Sciatic nerve (tissue), 2 donors: Measurements from ENCODE around the gene ANKRD24. TPM values are rescaled to one million over a fixed set of nuclear protein-coding genes. Genes with fewer than 3 reads are reported as not detected.
"Not testable (repeated sequence)": the region's sequence is repeated elsewhere in the genome, so short reads cannot be mapped to it uniquely, and the experiment has no call there.

Experiments used
- ATAC-seq: fragments of 200-7000 bp; cut with Tn5 transposase; one replicate; pipeline ENCODE4 v1.9.1; 2020; ENCODE audit warnings: mild to moderate bottlenecking, moderate library complexity
- DNase-seq: peaks from one replicate; pipeline ENCODE4 v3.0.0-alpha.2; 2020; ENCODE audit warnings: low spot score
- intact Hi-C: fragments of 100-400 bp; cut with DNase I; formaldehyde crosslinking; loops from one replicate; pipeline ENCODE4 v1.14.2; 2022
- total RNA-seq: library from RNA; stranded (reverse); fragmentation: NEBNext Ultra II Directional; extraction: Animal tissue kit (Norgen Biotek cat#: 25700); gene quantifications from one replicate; pipeline ENCODE4 v1.2.1, GENCODE V29; 2021
- donor health status: DM: no; HTN: no; CAD: no.
- donor health status: DM: no; HTN: no; CAD: no.

Gene ANKRD24
- total RNA-seq, 1 donor from 2014 or later = 1.3 TPM

DNA sequence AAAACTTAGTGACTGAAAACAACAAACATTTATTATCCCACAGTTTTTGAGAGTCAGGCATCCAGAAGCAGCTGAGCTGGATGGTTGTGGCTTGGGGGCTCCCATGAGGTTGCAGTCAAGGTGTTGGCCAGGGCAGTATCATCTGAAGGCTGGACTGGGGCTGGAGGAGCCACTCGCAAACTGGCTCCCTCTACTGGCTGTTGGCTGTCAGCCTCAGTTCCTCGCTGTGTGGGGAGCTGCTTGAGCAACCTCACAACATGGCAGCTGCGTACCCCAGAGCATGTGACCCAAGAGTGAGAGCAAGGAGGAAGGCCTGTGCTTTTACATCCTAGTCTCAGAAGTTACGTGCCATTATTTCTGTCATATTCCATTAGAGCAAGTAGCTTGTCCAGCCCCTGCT is 74.1 kb downstream of the ANKRD24 start:
- no peak for ATAC-seq
- DNase-seq = no peak
- intact Hi-C loops = no loop called here

- intact Hi-C loops = no loop called here
- ATAC-seq (no peak), DNase-seq (no peak)
These were observed 74.5 kb downstream of the ANKRD24 start for GRCh38 chr19:4257025-4257424.

- intact Hi-C loops = no loop called here
These were observed 75.7 kb downstream of the ANKRD24 start for GRCh38 chr19:4258181-4258580.

DNA sequence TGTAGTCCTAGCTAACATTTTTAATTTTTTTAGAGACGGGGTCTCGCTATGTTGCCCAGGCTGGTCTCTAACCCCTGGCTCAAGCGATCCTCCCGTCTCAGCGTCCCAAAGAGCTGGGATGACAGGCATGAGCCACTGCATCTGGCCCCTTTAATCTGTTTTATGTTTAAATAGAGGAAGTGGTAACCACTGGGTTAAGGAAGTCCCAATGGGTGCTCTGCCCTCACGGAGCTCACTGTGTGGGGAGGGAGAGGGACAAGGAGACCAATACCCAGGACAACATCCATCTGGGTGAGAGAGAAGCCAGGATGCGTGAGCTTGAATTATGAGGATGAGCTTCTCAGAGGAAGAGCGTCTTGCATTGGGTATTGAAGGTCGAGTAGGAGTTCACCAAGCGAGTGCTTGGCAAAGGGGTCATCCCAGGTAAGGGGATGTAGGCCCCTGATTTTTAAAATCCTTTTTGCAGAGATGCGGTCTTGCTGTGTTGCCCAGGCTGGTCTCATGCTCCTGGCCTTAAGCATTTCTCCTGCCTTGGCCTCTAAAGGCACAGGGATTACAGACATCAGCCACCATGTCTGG is 78.2 kb downstream of the ANKRD24 start:
- intact Hi-C loops = loop anchor here (10.0 kb wide), 1 partner anchor 104 kb away; no protein-coding TSS in a partner anchor
- ATAC-seq (no peak), DNase-seq (no peak)

More at GRCh38 chr19:4258181-4258580, 75.7 kb downstream of the ANKRD24 start:
- peak; percentile 13 for ATAC-seq
- no peak for DNase-seq

DNA sequence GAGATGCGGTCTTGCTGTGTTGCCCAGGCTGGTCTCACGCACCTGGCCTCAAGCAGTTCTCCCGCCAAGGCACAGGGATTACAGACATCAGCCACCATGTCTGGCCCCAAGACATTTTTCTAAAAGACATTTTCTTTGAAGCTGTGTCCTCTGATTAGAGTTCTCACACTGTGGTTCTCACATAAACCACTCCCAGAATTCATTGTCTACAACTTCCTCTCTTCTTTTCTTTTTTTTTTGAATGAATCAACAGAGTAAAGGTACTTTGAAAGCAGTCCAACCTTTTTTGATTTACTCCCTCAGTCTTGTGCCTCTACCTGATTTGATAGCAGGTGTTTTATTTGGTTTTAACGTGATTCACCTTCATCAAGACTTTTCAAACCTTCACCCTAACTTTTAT is 82.3 kb downstream of the ANKRD24 start:
- no peak for ATAC-seq
- DNase-seq = no peak
- intact Hi-C loops = loop anchor here (10.0 kb wide), 1 partner anchor 100 kb away; no protein-coding TSS in a partner anchor

DNA sequence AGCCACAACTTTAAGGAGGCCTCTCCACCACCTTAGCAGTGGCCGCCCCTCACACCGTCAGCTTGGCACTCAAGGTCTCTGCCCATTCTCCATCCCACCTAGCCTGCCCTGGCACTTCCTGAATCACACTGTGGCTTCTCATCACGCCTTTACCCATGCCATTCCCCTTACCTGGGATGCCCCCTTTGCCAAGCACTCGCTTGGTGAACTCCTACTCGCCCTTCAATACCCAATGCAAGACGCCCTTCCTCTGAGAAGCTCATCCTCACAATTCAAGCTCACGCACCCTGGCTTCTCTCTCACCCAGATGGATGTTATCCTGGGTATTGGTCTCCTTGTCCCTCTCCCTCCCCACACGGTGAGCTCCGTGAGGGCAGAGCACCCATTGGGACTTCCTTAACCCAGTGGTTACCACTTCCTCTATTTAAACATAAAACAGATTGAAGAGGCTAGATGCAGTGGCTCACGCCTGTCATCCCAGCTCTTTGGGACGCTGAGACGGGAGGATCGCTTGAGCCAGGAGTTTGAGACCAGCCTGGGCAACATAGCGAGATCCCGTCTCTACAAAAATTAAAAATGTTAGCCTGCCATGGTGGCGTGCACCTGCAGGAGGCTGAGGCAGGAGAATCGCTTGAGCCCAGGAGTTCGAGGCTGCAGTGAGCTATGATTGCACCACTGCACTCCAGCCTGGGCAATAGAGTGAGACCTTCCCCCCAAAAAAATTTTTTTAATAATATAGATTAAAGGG is 83.9 kb downstream of the ANKRD24 start:
- ATAC-seq (no peak), DNase-seq (no peak)
- intact Hi-C loops = loop anchor here (10.0 kb wide), 1 partner anchor 98 kb away; no protein-coding TSS in a partner anchor

DNA sequence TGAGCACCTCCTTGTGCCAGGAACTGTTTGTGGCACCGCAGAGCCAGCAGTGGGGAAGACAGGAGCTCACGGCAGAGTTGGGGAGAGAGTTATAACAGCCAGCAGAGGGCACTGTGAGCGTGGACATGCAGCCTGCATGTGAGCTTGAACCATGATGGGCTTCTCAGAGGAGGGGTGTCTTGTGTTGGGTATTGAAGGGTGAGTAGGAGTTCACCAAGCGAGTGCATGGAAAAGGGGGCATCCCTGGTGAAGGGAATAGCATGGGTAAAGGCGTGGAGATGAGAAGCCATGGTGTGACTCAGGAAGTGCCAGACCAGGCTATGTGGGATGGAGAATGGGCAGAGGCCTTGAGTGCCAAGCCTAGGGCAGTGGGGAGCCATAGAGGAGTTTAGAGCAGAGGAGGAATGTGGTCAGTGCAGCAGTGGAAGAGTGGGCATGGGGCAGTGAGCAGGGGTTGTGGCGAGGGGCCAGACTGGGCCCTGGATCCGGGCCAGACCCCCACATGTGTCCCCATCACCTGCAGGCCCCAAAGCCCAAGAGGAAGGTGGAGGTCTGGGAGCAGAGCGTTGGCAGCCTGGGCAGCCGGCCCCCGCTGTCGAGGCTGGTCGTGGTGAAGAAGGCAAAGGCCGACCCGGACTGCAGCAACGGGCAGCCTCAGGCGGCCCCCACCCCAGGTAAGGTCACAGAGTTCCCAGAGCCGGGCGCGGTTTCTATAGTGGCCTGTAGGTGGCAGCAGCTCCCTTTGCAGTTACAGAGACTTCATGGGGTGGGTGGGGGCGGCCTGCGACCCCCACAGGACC is 84.8 kb downstream of the ANKRD24 start:
- intact Hi-C loops = loop anchor here (10.0 kb wide), 1 partner anchor 98 kb away; no protein-coding TSS in a partner anchor
- DNase-seq (peak; percentile 77), ATAC-seq (peak; percentile 73)

DNA sequence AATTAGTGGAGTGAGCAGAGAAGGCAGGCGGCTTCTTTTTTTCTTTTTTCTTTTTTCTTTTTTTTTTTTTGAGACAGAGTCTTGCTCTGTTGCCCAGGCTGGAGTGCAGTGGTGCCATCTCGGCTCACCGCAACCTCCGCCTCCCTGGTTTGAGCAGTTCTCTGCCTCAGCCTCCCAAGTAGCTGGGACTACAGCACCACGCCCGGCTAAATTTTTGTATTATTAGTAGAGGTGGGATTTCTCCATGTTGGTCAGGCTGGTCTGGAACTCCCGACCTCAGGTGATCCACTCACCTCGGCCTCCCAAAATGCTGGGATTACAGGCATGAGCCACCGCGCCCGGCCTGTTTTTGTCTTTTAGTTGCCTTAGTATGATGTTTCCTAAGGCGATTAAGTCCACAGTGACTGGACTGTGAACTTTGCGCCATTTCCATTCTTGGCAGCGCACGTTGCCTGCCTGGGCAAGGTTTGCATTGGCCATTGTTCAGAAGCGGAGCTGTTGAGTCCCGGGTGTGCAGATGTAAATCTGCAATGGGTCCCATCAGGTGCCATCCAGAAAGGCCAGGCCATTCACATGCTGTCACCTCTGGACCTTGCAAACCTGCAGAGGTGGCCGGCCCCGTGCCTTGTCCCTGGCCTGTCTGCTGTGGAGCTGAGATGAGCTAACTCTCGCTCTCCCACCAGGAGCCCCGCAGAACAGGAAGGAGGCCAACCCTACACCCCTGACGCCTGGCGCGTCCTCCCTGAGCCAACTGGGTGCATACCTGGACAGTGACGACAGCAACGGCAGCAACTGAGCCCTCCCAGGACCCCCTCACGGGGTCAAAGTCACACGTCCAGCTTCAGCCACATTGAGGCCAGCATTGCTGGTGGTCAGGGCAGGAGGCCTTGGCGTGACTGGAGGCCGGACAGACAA is 85.7 kb downstream of the ANKRD24 start:
- intact Hi-C loops = loop anchor here (10.0 kb wide), 1 partner anchor 97 kb away; no protein-coding TSS in a partner anchor
- peak; percentile 8 for ATAC-seq
- DNase-seq = no peak

- DNase-seq (no peak), ATAC-seq (peak; percentile 15)
- intact Hi-C loops = loop anchor here (10.0 kb wide), 1 partner anchor 96 kb away; no protein-coding TSS in a partner anchor
These were observed 86.4 kb downstream of the ANKRD24 start for GRCh38 chr19:4268816-4269430.

- intact Hi-C loops = no loop called here
These were observed 90.4 kb downstream of the ANKRD24 start for GRCh38 chr19:4272894-4273293.

GRCh38 chr19:4274321-4274686 is 91.8 kb downstream of the ANKRD24 start:
- DNase-seq, ATAC-seq, intact Hi-C loops: not testable (repeated sequence)

More at GRCh38 chr19:4272894-4273293, 90.4 kb downstream of the ANKRD24 start:
- no peak for ATAC-seq
- DNase-seq = no peak

Other genes with a start within 250 kb of the ANKRD24 start
- gene NMRK2, start 249.6 kb upstream of the ANKRD24 start, total RNA-seq = not detected
- 69.0 TPM for gene DAPK3, start 211.6 kb upstream of the ANKRD24 start, total RNA-seq
- gene EEF2, start 197.2 kb upstream of the ANKRD24 start, total RNA-seq = 1,381 TPM
- 33.4 TPM for gene PIAS4, start 175.0 kb upstream of the ANKRD24 start, total RNA-seq
- 54.2 TPM for gene ZBTB7A, start 115.8 kb upstream of the ANKRD24 start, total RNA-seq
- 108 TPM for gene MAP2K2, start 58.6 kb upstream of the ANKRD24 start, total RNA-seq
- gene CREB3L3, start 29.1 kb upstream of the ANKRD24 start, total RNA-seq = not detected
- gene SIRT6, start 126 bp upstream of the ANKRD24 start, total RNA-seq = 19.0 TPM
- 3.0 TPM for gene EBI3, start 46.8 kb downstream of the ANKRD24 start, total RNA-seq
- gene YJU2, start 64.4 kb downstream of the ANKRD24 start, total RNA-seq = 17.3 TPM
- not detected for gene SHD, start 96.6 kb downstream of the ANKRD24 start, total RNA-seq
- 0.85 TPM for gene TMIGD2, start 119.7 kb downstream of the ANKRD24 start, total RNA-seq
- gene FSD1, start 121.9 kb downstream of the ANKRD24 start, total RNA-seq = 0.31 TPM
- gene STAP2, start 156.1 kb downstream of the ANKRD24 start, total RNA-seq = 3.7 TPM
- 13.1 TPM for gene MPND, start 160.9 kb downstream of the ANKRD24 start, total RNA-seq
- gene SH3GL1, start 217.9 kb downstream of the ANKRD24 start, total RNA-seq = 71.8 TPM
- gene CHAF1A, start 220.0 kb downstream of the ANKRD24 start, total RNA-seq = 8.0 TPM